Heart right ventricle (tissue), 16 donors: ENCODE results near the gene HES5. TPM values are rescaled to one million over a fixed set of nuclear protein-coding genes. Genes with fewer than 3 reads are reported as not detected.

Experiments used
- ATAC-seq, 8 donors: fragments of 200-7000 bp; cut with Tn5 transposase; one replicate each; pipeline ENCODE4 v1.9.1; 2020; ENCODE audit warnings: mild to moderate bottlenecking in 8 of 8, moderate library complexity in 8 of 8, moderate number of reproducible peaks in 1 of 8
- DNase-seq, 2 donors: peaks; one replicate each; pipeline ENCODE4 v3.0.0-alpha.2; 2020
- H3K27ac ChIP-seq, 10 donors: fragments of 200-600 bp; sonication (generic) in 2 of 10; one replicate each; pipeline versions ENCODE4 v1.5.0 to v1.8.0; 2020 to 2022; ENCODE audit warnings: mild to moderate bottlenecking in 3 of 10
- H3K27me3 ChIP-seq, 7 donors: fragments of 200-600 bp; one replicate each; pipeline ENCODE4 v1.8.0; 2021 to 2022; ENCODE audit warnings: mild to moderate bottlenecking in 2 of 7
- H3K36me3 ChIP-seq, 9 donors: fragments of 200-600 bp; sonication (generic) in 1 of 9; one replicate each; pipeline versions ENCODE4 v1.5.0 to v1.8.0; 2020 to 2022; ENCODE audit warnings: mild to moderate bottlenecking in 2 of 9
- H3K4me1 ChIP-seq, 9 donors: fragments of 200-600 bp; sonication (generic) in 1 of 9; one replicate each; pipeline versions ENCODE4 v1.5.0 to v1.8.0; 2020 to 2022; ENCODE audit warnings: mild to moderate bottlenecking in 4 of 9
- H3K4me3 ChIP-seq, 10 donors: fragments of 200-600 bp; sonication (generic) in 2 of 10; one replicate each; pipeline versions ENCODE4 v1.5.0 to v1.8.0; 2020 to 2022; ENCODE audit warnings: mild to moderate bottlenecking in 7 of 10, moderate library complexity in 2 of 10
- H3K9me3 ChIP-seq, 11 donors: fragments of 200-600 bp in 10 of 11; sonication (generic) in 2 of 11; one replicate each; pipeline versions ENCODE4 v1.5.0 to v1.8.0; 2013 to 2022; ENCODE audit warnings: mild to moderate bottlenecking in 2 of 11, control low read depth in 1 of 11, moderate library complexity in 1 of 11
- whole genome bisulfite sequencing, 2 donors: extraction: QIAGEN DNeasy Blood & Tissue Kit; methylation state at CpG; one replicate each; pipeline ENCODE4 v1.1.7; 2013; ENCODE audit warnings: inconsistent platforms in 1 of 2; 5-methylcytosine and 5-hydroxymethylcytosine counted together
- intact Hi-C, 10 donors: fragments of 100-400 bp; cut with DNase I; formaldehyde crosslinking; loops; one replicate each; pipeline versions ENCODE4 v1.11.1 to v1.14.2; 2022
- polyA plus RNA-seq, 2 donors: library from polyadenylated mRNA; stranded (reverse); fragments of 200-250 nt; gene quantifications; one replicate each; pipeline ENCODE4 v1.2.3, GENCODE V29; 2013
- total RNA-seq, 10 donors: library from RNA; stranded (reverse); fragmentation: NEBNext Ultra II Directional in 3 of 10; extraction: Animal tissue kit (Norgen Biotek cat#: 25700) in 3 of 10; gene quantifications; one replicate each; pipeline versions ENCODE4 v1.2.1 to v1.2.4, GENCODE V29; 2021 to 2023
- TF ChIP-seq, protein P1 (sequence below), 9 donors: fragments of 200-600 bp; sonication (generic) in 2 of 9; IDR thresholded peaks; one replicate each; pipeline versions ENCODE4 v1.5.0 to v1.8.0; 2021 to 2022; ENCODE audit warnings: antibody characterized with exemption in 9 of 9, mild to moderate bottlenecking in 5 of 9, moderate library complexity in 1 of 9
- donor health status: Arrhythmogenic right ventricular cardiomyopathy.
- donor health status: ischemic (EF 13 %, LVEDD 7.1; RV severe dilation, severe dysfunction).
- donor health status: healthy with polysubstance abuse.
- donor health status: DM: no; HTN: yes; CAD: no.
- donor health status: DM: no; HTN: no; CAD: no.
- donor health status: ischemic (EF 25% LVEDD 6.9; RV normal size, moderate dysfunction).
- donor health status: ischemic (EF 25% LVEDD 5.7; RV mildly dilated, moderate dysfunction).
- donor health status: healthy.
- donor health status: DM: yes; HTN: yes; CAD: no.
- donor health status: Ischemic cardiomyopathy.
- donor health status: ischemic (EF 35%, LVEDD 5.7; RV mildly dilated, moderate dysfunction).
- donor health status: nonischemic (EF 11% LVEDD 7.7; RV severe dilation, severe dysfunction).
- donor health status: DM: yes; HTN: yes; CAD: no.
- donor health status: PGD.
- donor health status: ischemic (EF 29% LVEDD 5.4; RV normal size, mild dysfunction).
- donor health status: nonischemic (EF 23%, LVEDD 6.1; RV moderate dilation, normal function).

HES5 gene
- total and polyA plus RNA-seq, 12 donors = 0.51 to 3.1 (median 1.2) TPM; not detected in 1

DNA sequence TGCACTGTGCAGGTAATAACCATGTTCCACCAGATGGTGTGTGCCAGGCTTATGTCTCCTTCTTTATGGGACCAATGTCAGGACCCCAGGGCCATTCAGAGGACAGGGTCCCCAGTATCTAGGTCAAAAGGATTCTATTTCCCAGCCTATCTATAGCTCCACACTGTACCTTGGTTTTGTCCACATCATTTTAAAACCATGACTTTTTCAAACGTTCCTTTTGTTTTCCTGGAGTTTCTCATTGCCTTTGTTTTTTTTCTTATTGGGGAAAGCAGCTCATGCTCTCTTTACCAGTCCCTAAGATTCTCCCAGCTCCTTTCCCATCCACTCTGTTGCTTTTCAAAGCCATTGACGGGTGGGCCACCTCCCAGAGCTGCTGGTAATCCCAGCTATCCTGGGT lies 41.4 kb downstream of the HES5 start:
- intact Hi-C loops = no loop called here
- H3K4me3 ChIP-seq = no peak overlapping the region

GRCh38 chr1:2486558-2486957 lies 43.5 kb downstream of the HES5 start:
- DNase-seq = no peak
- H3K27ac ChIP-seq = no peak overlapping the region
- ATAC-seq = peak in 1 of 8 donors; percentile 32
- H3K27me3 ChIP-seq = peaks cover 0 to 5% (median 0%) of the 10 kb centered on the region in 7 donors
- intact Hi-C loops = no loop called here
- 80% methylated on average over 9 of the region's 9 CpGs for WGBS, 2 donors
- H3K9me3 ChIP-seq = peaks cover 0 to 16% (median 6%) of the 10 kb centered on the region in 11 donors
- TF ChIP-seq, protein P1, sequence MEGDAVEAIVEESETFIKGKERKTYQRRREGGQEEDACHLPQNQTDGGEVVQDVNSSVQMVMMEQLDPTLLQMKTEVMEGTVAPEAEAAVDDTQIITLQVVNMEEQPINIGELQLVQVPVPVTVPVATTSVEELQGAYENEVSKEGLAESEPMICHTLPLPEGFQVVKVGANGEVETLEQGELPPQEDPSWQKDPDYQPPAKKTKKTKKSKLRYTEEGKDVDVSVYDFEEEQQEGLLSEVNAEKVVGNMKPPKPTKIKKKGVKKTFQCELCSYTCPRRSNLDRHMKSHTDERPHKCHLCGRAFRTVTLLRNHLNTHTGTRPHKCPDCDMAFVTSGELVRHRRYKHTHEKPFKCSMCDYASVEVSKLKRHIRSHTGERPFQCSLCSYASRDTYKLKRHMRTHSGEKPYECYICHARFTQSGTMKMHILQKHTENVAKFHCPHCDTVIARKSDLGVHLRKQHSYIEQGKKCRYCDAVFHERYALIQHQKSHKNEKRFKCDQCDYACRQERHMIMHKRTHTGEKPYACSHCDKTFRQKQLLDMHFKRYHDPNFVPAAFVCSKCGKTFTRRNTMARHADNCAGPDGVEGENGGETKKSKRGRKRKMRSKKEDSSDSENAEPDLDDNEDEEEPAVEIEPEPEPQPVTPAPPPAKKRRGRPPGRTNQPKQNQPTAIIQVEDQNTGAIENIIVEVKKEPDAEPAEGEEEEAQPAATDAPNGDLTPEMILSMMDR (IDR thresholded peaks at IDR 0.05) = no peak
- no peaks in the 10 kb centered on the region for H3K4me1 ChIP-seq
- no peak overlapping the region for H3K4me3 ChIP-seq
- H3K36me3 ChIP-seq = no peaks in the 10 kb centered on the region

More for the DNA sequence above, 41.4 kb downstream of the HES5 start:
- no peak for DNase-seq
- ATAC-seq = no peak
- H3K4me1 ChIP-seq = no peaks in the 10 kb centered on the region
- 81 to 82% methylated on average over 2 of the region's 2 CpGs for WGBS, 2 donors
- no peak overlapping the region for H3K27ac ChIP-seq
- no peaks in the 10 kb centered on the region for H3K36me3 ChIP-seq
- TF ChIP-seq, protein P1 (IDR thresholded peaks at IDR 0.05) = no peak
- peaks cover 0 to 16% (median 6%) of the 10 kb centered on the region in 11 donors for H3K9me3 ChIP-seq
- H3K27me3 ChIP-seq = peaks cover 0 to 17% (median 0%) of the 10 kb centered on the region in 7 donors

GRCh38 chr1:2486041-2486440 lies 44.0 kb downstream of the HES5 start:
- H3K9me3 ChIP-seq = peaks cover 0 to 16% (median 6%) of the 10 kb centered on the region in 11 donors
- TF ChIP-seq, protein P1 (IDR thresholded peaks at IDR 0.05) = no peak
- H3K27ac ChIP-seq = no peak overlapping the region
- intact Hi-C loops = no loop called here
- peaks cover 0 to 5% (median 0%) of the 10 kb centered on the region in 7 donors for H3K27me3 ChIP-seq
- ATAC-seq (no peak), DNase-seq (no peak)
- no peaks in the 10 kb centered on the region for H3K4me1 ChIP-seq
- 80% methylated on average over 4 of the region's 4 CpGs for WGBS, 2 donors
- no peaks in the 10 kb centered on the region for H3K36me3 ChIP-seq
- H3K4me3 ChIP-seq = no peak overlapping the region

DNA sequence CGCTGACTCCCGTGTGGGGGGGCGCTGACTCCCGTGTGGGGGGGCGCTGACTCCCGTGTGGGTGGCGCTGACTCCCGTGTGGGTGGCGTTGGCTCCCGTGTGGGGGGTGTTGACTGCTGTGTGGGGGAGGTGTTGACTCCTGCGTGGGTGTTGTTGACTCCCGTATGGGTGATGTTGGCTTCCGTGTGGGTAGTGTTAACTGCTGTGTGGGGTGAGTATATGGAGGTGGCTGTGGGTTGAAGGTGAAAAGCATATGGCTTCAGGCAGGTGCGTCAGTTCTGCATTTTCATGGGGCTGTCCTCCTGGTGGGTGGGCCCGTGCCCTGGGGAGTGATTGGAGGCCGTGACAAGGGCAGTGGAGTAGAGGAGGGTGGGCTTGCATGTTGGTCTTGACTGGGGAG lies 46.1 kb downstream of the HES5 start:
- intact Hi-C loops = no loop called here
- Histone ChIP-seq H3K27me3 (peaks cover 0 to 5% (median 0%) of the 10 kb centered on the region in 7 donors), H3K27ac (no peak overlapping the region), H3K36me3 (no peaks in the 10 kb centered on the region), H3K9me3 (peaks cover 0 to 12% (median 4%) of the 10 kb centered on the region in 11 donors), H3K4me3 (no peak overlapping the region), H3K4me1 (no peaks in the 10 kb centered on the region)
- TF ChIP-seq, protein P1 (IDR thresholded peaks at IDR 0.05) = no peak
- no peak for DNase-seq
- WGBS, 2 donors = 77 to 85% methylated on average over 11 to 16 of the region's 16 CpGs
- no peak for ATAC-seq
